ENCODE measurements around the gene IRS2.
"Not testable (repeated sequence)": the region's sequence is repeated elsewhere in the genome, so short reads cannot be mapped to it uniquely, and the experiment has no call there.

IRS2 gene

GRCh38 chr13:109750221-109750775, 36.1 kb downstream of the IRS2 start:
- no peak for DNase-seq

GRCh38 chr13:109749365-109749764, 37.0 kb downstream of the IRS2 start:
- no peak for DNase-seq

GRCh38 chr13:109748677-109749076, 37.7 kb downstream of the IRS2 start:
- no peak for DNase-seq

GRCh38 chr13:109747524-109747923, 38.9 kb downstream of the IRS2 start:
- DNase-seq: no peak

GRCh38 chr13:109746364-109746763, 40.0 kb downstream of the IRS2 start:
- DNase-seq: no peak

GRCh38 chr13:109745702-109746101, 40.7 kb downstream of the IRS2 start:
- no peak for DNase-seq

- DNase-seq: no peak
These were observed 41.3 kb downstream of the IRS2 start for GRCh38 chr13:109745060-109745459.

- peak; percentile 83 for DNase-seq
These were observed 41.8 kb downstream of the IRS2 start for GRCh38 chr13:109744512-109745051.

- DNase-seq: no peak
These were observed 42.5 kb downstream of the IRS2 start for GRCh38 chr13:109743706-109744453.

GRCh38 chr13:109741966-109742365, 44.4 kb downstream of the IRS2 start:
- no peak for DNase-seq

GRCh38 chr13:109740721-109741120, 45.7 kb downstream of the IRS2 start:
- no peak for DNase-seq

GRCh38 chr13:109740121-109740520, 46.3 kb downstream of the IRS2 start:
- DNase-seq: no peak

- no peak for DNase-seq
These were observed 48.1 kb downstream of the IRS2 start for GRCh38 chr13:109738298-109738746.

GRCh38 chr13:109737606-109738005, 48.8 kb downstream of the IRS2 start:
- no peak for DNase-seq

GRCh38 chr13:109737046-109737573, 49.3 kb downstream of the IRS2 start:
- no peak for DNase-seq

- no peak for DNase-seq
These were observed 50.9 kb downstream of the IRS2 start for GRCh38 chr13:109735436-109735966.

GRCh38 chr13:109734002-109734785, 52.2 kb downstream of the IRS2 start:
- no peak for DNase-seq

GRCh38 chr13:109733550-109733949, 52.8 kb downstream of the IRS2 start:
- DNase-seq: no peak

- not testable (repeated sequence) for DNase-seq
These were observed 53.8 kb downstream of the IRS2 start for GRCh38 chr13:109732470-109733170.

GRCh38 chr13:109730812-109731335, 55.5 kb downstream of the IRS2 start:
- DNase-seq: no peak

- DNase-seq: no peak
These were observed 57.3 kb downstream of the IRS2 start for GRCh38 chr13:109728791-109729731.
